GM21786 (cell line): ENCODE measurements around the gene MR1.

Experiments used
- ATAC-seq: cut with Tn5 transposase; IDR thresholded peaks from one replicate; pipeline ENCODE4 v1.9.1; 2021; ENCODE audit not compliant: unreplicated experiment

The MR1 gene

GRCh38 chr1:181033799-181034451, at the start of gene MR1:
Gene MR1 (plus strand): TSS chr1:181033983. CDS start chr1:181034008, 25 bp downstream.
- ATAC-seq = peak; percentile 97

GRCh38 chr1:180988253-180988752, 45.5 kb upstream of the MR1 start:
- ATAC-seq = no peak

- ATAC-seq = no peak
Observed at GRCh38 chr1:180994262-180994661, 39.5 kb upstream of the MR1 start.

- ATAC-seq = no peak
Observed at GRCh38 chr1:180997843-180998504, 35.8 kb upstream of the MR1 start.

GRCh38 chr1:181001091-181001780, 32.5 kb upstream of the MR1 start:
- ATAC-seq = no peak

GRCh38 chr1:181002582-181003172, 31.1 kb upstream of the MR1 start:
- ATAC-seq = no peak

- ATAC-seq = no peak
Observed at GRCh38 chr1:181010789-181011188, 23.0 kb upstream of the MR1 start.

- no peak for ATAC-seq
Observed at GRCh38 chr1:181011301-181012202, 22.2 kb upstream of the MR1 start.

GRCh38 chr1:181012203-181012745, 21.5 kb upstream of the MR1 start:
- no peak for ATAC-seq

- ATAC-seq = no peak
Observed at GRCh38 chr1:181013144-181013543, 20.6 kb upstream of the MR1 start.

GRCh38 chr1:181014477-181015250, 19.1 kb upstream of the MR1 start:
- ATAC-seq = peak; percentile 57

- peak; percentile 8 for ATAC-seq
Observed at GRCh38 chr1:181015251-181015615, 18.6 kb upstream of the MR1 start.

GRCh38 chr1:181016563-181016962, 17.2 kb upstream of the MR1 start:
- no peak for ATAC-seq

GRCh38 chr1:181018901-181019681, 14.7 kb upstream of the MR1 start:
- no peak for ATAC-seq

- ATAC-seq = no peak
Observed at GRCh38 chr1:181021159-181021558, 12.6 kb upstream of the MR1 start.

- ATAC-seq = peak; percentile 40
Observed at GRCh38 chr1:181021811-181022434, 11.9 kb upstream of the MR1 start.

GRCh38 chr1:181023265-181024057, 10.3 kb upstream of the MR1 start:
- no peak for ATAC-seq

GRCh38 chr1:181028196-181028595, 5.6 kb upstream of the MR1 start:
- no peak for ATAC-seq
